Stimulated activated CD4-positive, alpha-beta T cell treated with anti-CD3 and anti-CD28 coated beads, Interleukin-1b, Interleukin-23, amount 100 ng/mL, for 1 hour (primary cell): ENCODE results near the gene MRPL12.

Experiments used
- DNase-seq, 2 donors: peaks; one replicate each; pipeline ENCODE4 v3.0.0-alpha.2; 2020; ENCODE audit warnings: low read depth in 2 of 2

MRPL12 gene

GRCh38 chr17:81682565-81683207 lies 20.5 kb upstream of the MRPL12 start:
- no peak for DNase-seq

DNA sequence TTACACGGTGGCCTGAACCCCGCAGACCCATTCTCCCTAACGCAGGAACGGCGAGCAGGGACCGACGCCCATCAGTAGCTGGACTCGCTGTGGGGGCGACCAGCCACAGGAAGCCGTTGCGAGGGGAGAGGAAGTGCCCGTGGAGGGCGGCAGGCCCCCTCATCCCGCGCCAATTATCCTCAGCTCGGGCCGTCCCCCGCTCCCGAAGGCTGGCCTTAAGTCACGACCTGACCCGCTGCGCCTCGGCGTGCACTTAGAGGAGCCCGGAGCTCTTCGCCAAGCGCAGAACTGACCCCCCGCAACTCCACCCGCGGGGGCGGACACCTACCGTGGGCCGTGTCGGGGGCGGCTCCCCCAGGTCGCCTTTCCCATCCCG lies 20.0 kb upstream of the MRPL12 start:
- no peak for DNase-seq

DNA sequence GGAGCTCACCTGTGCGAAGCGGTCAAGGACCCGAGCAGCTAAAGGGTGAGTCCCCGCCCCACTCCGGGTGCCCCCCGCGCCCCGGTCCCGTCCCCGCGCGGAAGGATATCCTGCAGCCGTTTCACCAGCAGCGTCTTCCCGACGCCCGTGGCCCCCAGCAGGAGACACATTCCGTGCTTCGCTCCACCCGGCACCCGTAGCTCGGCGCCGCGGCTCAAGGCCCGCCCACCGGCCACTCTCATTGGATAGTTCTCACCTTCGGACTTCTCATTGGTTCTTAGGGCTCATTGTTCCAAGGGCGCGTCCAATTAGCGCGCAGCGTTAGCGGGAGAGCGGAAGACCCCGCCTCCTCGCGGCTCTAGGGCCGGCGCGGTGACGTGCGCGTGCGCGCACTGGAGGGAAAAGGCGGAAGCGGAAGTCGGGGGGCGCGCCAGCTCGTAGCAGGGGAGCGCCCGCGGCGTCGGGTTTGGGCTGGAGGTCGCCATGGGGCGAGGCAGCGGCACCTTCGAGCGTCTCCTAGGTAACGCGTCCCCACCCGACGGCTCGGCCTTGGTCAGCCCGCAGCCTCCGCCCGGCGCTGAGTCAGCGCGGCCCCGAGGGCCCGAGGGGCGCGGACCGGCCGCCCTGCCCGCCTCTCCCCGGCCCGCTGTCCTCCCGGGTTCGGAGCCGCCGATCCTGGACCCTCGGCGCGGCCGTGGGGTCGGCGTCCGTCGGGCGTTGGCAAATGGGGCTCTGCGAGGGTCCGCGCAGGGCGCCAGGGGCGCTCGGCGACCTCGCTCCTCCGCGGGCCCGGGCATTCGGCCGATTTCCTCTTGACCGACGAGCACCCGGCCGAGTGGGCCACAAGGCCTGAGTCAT lies 19.4 kb upstream of the MRPL12 start, which contains the start of the genes ARL16 and HGS:
Gene ARL16 (minus strand): TSS at position 214 of the 858 bp plus-strand sequence. CDS start 44 bp downstream, at position 170.
Gene HGS (plus strand): TSS at position 428 of the 858 bp plus-strand sequence. CDS start 56 bp downstream, at position 484.
- peak; percentile 88 to 89 for DNase-seq

- no peak for DNase-seq
These were observed 18.7 kb upstream of the MRPL12 start for GRCh38 chr17:81684442-81684911.

DNA sequence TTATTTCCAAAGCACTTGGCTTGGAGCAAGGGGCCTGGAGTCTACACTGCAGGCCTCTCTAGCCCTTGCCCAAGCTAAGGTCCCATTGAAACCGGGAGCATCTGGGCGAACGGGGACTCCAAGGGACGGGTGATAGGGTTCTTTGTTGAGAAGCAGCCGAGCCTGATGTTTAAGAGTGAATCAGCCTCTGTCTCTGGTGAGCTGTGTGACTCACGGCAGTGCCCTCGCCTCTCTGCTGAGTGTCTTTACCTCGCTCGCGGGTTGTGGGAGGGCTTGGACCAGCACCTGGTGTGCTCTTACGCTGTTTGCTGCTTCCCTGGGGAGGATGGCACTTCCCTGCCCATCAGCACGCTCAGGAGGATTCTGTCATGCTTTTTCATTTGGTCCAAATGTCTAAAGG lies 18.1 kb upstream of the MRPL12 start:
- no peak for DNase-seq

- no peak for DNase-seq
These were observed 16.6 kb upstream of the MRPL12 start for GRCh38 chr17:81686614-81687013.

GRCh38 chr17:81687770-81688541 lies 15.2 kb upstream of the MRPL12 start:
- DNase-seq: no peak

DNA sequence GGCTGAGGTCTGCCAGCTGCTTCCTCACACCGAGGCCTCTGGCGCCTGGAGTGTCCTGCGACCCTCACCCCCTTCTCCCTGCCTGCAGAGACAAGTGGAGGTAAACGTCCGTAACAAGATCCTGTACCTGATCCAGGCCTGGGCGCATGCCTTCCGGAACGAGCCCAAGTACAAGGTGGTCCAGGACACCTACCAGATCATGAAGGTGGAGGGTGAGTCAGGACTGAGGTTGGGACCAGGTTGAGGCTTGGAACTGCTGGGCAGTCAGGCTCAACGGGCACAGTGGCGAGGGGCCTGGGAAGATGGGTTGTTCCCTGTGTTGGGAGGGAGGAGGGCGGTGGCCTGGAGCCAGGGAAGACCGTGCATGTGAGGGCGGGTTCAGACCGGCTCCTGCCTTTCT lies 14.6 kb upstream of the MRPL12 start:
- DNase-seq: no peak

DNA sequence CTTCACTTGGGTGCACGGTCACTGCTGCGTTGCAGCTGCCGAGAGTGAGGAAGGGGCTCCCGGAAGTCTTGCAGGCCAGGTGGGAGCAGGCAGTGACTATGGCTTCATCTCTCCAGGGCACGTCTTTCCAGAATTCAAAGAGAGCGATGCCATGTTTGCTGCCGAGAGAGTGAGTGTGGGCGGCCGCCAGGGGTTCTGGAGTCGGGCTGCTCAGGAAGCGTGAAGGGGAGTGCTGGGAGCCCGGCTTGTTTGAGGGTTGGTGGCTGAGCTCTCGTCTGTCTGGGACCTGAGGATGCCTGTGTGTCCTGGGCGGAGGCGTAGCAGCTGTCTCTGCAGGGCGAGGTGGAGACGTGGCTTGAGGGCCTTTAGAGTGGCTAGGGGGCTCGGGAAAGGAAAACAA lies 13.1 kb upstream of the MRPL12 start:
- no peak for DNase-seq

DNA sequence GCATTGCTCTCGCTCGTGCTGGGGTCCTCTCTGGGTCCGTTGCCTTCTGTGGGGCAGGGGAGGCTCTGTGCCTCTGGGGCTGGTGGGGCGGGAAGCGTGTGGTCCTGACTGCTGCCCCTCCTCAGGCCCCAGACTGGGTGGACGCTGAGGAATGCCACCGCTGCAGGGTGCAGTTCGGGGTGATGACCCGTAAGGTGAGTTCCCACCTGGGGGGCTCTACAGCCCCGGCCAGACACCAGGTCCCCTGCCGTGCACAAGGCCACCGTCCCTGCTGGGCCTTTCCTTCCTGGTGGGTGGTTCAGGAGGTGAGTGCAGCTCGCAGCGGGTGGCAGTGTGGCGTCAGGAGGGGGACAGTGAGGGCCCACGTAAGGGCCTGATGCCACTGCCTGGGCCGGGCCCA lies 12.6 kb upstream of the MRPL12 start:
- DNase-seq: no peak

DNA sequence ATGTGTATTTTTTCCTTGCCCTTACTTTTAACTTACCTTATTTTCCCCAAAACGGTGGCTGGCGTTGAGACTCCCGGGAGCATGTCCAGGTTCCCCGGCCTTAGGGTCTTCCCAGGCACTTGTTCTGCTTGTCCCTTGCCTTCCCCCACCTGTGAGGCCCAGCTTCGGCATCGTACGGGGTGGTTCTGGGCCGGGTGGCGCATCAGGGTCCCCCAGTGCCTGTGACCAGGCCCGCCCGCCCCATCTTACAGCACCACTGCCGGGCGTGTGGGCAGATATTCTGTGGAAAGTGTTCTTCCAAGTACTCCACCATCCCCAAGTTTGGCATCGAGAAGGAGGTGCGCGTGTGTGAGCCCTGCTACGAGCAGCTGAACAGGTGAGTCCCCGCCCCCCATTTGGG lies 12.0 kb upstream of the MRPL12 start:
- no peak for DNase-seq

- DNase-seq: no peak
These were observed 11.6 kb upstream of the MRPL12 start for GRCh38 chr17:81691608-81692007.

GRCh38 chr17:81693509-81694210 lies 9.5 kb upstream of the MRPL12 start:
- DNase-seq: no peak

GRCh38 chr17:81694810-81695209 lies 8.4 kb upstream of the MRPL12 start:
- no peak for DNase-seq

- no peak for DNase-seq
These were observed 8.0 kb upstream of the MRPL12 start for GRCh38 chr17:81695211-81695610.

- no peak for DNase-seq
These were observed 7.4 kb upstream of the MRPL12 start for GRCh38 chr17:81695801-81696200.

DNA sequence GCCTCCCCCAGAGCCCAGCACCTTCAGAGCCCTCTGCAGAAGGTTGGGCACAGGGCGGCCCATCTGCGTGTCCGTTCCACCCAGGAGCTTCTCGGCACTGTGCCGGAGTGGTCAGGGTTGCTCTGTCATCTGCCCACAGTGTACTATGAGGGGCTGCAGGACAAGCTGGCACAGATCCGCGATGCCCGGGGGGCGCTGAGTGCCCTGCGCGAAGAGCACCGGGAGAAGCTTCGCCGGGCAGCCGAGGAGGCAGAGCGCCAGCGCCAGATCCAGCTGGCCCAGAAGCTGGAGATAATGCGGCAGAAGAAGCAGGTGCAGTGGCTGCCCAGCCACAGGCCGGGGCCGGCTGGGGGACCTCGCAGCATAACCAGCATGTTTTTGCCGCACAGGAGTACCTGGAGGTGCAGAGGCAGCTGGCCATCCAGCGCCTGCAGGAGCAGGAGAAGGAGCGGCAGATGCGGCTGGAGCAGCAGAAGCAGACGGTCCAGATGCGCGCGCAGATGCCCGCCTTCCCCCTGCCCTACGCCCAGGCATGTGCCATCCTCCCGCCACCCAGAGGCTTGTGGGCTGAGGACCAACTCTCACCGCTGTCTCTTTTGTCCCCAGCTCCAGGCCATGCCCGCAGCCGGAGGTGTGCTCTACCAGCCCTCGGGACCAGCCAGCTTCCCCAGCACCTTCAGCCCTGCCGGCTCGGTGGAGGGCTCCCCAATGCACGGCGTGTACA lies 6.8 kb upstream of the MRPL12 start:
- no peak for DNase-seq

DNA sequence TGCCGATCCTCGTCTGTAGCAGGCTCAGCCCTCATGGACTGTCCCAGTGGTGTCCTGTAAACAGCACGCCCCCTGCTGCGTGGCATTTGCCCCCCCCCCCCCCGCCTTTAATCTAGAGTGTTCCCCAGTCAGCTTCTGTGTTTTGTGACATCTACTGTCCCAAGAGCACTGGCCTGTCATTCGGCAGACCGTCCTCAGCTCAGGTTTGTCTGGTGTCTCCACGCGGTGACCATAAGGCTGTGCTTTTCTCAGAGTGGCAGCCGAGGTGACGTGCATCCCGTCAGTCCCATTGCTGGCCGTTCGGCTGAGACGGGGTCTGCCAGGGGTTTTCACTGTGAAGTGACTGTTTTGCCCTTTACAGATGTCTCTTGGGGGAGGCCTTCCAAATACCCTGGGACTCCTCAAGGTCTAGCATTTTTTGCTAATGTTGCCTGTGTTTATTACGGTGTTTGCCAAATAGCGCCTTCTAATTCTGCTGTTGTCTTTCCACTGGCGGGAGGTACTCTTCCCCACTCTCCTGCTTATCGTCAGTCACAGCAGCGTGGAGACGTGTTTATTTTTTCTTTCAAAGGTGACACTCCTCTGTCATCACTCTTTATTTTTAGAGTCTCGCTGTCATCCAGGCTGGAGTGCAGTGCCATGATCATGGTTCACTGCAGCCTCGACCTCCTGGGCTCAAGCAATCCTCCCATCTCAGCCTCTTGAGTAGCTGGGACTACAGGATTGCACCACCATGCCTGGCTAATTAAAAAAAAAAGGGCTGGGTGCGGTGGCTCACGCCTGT lies 5.7 kb upstream of the MRPL12 start:
- DNase-seq: no peak

GRCh38 chr17:81700353-81701287 lies 2.5 kb upstream of the MRPL12 start:
- DNase-seq: no peak
